T1000 (cell line): ENCODE results near the gene SIK3.
"Not testable (repeated sequence)": the region's sequence is repeated elsewhere in the genome, so short reads cannot be mapped to it uniquely, and the experiment has no call there.

Experiments used
- DNase-seq: peaks from one replicate; lab custom pipeline; 2025; ENCODE audit warnings: mixed read lengths; lab: John Stamatoyannopoulos, UW

Gene SIK3

DNA sequence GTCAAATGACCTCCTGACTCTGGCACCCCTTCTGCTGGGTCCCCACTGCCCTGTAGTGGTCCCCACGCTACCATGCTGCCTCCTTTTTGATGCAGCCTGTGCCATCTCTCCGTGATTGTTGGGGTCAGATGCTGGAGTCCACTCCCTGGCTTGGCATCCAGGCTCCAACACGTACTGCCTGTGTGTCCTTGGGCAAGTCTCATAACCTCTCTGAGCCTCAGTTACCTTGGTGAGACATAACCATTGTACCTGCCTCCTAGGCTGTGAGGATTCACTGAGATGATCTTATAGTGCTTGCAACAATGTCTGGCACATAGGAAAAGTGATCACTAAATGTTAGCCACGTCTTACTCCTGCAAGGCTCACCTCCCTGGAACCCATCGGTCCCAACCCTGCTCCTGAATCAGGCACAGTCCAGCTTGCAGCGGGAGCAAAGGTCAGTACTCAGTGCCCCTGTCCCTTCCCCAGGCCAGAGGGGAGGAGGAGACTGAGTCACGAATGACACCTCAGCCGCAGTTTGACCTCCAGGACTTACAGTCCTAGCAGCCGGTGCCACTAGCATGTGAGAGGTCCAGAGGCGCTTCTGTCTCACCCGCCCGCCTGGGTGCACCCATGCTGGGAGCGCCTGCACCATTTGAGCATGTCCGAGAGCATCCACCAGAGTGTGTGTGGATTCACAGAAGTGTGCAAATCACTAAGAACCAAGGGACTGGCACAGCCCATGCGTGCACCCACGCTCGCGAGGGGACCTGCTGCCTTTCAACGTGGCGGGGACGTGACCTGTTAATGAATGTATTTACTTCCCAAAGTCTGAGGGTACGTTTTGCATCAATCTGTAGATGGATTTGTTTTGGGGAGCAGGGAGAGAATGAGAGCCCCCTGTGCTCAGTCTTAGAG is 272.1 kb downstream of the SIK3 start:
- DNase-seq, result no peak

DNA sequence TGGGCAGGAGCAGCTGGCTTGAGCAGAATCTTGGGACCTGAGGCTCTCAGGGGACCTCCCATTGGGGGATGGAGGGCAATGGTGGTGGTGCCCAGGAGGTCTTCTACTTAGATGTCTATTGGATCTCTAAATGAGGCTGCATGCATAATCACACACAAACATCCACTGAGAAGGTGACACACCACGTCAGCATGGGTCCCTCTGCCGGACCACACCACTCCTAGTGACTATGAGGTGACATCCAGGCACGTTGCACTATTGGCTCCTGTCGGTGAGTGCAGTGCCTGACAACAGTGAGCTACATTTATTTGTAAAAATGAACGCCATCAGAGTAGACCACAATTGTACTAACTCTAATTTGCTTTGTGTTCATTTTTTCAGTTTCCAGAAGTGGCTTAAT is 272.8 kb downstream of the SIK3 start:
- no peak for DNase-seq

DNA sequence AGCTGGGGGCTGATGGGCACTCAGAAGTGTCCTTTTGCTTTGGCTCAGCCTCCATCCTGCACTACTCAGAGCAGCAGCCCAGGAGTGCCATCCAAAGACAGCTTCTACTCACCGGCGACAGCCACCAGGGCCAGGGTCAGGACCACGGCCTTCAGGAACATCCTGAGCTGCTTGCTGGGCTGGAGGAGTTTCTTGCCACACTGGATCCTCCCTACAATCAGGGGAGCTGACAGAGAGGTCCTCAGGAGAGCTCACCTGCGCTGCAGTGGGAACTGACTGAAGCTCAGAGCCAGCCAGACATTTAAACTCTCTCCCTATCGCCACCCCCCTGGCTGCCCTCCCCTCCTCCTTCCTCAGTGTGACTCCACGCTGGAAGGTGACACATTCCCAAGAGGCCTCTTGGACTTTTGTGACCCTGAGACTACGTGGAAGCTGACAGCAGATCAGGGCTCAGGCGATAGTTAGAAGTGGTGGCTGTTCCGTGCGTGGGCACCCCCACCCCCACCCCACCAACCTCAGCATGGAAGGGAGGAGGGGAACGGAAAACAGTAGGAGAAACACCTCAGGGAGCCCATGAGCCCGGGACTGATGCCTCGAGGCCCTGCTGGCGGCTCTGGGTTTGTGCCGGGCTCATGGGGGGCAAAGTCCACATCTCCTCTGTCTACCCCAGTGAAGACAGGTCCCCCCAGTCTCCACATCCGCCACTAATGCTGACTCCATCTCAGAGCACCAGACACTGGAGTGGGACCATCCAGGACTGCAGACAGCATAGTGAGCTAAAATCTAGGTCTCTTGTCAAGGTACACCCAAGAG is 275.0 kb downstream of the SIK3 start, which contains the start of gene APOA4:
Gene APOA4 (minus strand): TSS at position 274 of the 813 bp plus-strand sequence. CDS start 113 bp downstream, at position 161.
- DNase-seq, result no peak

DNA sequence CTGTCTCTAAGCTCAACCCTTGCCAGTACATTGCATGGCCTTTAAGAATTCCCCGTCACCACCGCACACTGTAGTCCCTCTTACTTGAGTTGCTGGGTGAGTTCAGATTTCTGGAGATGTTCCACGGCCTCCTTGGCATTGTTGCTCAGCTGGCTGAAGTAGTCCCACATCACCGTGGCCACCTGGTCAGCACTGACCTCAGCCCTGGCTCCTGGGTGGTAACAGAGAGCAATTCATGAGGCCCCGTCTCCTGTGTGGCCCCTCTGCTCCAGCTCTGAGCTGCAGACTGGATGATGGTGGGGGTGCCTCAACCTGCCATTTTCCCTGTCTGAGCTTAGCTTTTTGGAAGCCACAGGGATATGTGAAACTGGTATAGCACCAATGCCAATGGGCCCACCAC is 275.7 kb downstream of the SIK3 start:
- no peak for DNase-seq

DNA sequence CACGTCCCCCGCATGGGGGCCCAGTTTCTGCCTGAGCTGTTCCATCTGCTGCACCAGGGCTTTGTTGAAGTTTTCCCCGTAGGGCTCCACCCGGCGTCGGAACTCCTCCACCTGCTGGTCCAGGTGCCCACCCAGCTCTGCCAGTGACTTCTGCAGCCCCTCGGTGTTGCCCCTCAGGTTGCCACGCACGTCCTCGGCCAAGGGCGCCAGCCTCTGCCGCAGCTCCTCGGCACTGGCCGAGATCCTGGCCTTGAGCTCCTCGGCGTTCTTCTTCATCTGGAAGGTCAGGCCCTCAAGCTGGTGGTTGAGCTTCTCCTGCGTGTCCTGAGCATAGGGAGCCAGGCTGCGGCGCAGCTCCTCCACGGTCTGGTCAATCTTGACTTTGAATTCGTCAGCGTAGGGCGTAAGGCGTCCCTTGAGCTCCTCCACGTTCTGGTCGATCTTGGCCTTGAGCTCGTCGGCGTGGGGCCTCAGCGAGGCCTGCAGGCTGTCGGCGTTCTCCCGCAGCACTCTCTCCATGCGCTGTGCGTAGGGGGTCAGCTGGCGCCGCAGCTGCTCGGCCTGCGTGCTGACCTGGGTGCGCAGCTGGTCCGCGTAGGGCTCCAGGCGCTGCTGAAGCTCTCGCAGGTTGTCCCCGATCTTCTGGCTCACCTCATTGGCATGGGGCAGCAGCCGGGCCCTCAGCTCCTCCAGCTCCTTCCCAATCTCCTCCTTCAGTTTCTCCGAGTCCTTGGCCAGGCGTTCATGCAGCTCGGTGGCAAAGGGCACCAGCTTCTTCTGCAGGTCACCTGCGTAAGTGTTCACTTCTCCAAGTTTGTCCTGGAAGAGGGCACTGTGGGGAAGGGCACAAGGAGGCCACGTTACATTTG is 276.9 kb downstream of the SIK3 start:
- DNase-seq, result no peak

DNA sequence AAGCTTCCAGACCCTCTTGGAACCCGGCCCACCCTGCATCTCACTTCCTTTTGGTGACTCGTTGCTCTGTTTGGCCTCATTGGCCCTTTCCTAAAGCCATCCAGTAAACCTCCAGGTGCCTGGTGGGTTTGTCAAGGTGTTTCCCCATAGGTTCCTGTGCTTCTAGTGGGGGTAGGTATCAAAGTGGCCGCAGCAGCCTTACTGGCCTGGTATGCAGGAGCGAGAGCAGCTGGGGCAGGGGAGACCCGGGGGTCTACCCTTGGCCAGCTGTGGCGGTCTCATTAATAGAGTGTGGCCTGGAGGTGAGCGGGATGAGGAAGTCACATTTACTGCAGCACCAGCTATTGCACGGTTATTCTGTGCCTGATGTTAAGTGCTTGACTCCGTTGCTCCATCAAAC is 279.2 kb downstream of the SIK3 start:
- no peak for DNase-seq

DNA sequence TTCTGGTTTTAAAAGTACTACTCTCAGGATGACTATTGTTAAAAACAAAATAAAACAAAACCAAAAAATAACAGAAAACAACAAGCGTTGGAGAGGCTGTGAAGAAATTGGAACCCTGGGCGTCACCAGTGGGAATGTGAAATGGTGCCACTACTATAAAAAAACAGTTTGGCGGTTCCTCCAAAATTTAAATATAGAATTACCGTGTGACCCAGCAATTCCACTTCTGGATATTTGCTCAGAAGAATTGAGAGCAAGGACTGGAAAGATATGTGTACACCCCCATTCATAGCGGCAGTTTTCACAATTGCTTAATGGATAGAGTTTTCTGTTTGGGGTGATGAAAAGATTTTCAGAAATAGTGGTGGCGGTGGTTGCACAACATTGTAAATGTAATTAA is 283.7 kb downstream of the SIK3 start:
- DNase-seq, result no peak

DNA sequence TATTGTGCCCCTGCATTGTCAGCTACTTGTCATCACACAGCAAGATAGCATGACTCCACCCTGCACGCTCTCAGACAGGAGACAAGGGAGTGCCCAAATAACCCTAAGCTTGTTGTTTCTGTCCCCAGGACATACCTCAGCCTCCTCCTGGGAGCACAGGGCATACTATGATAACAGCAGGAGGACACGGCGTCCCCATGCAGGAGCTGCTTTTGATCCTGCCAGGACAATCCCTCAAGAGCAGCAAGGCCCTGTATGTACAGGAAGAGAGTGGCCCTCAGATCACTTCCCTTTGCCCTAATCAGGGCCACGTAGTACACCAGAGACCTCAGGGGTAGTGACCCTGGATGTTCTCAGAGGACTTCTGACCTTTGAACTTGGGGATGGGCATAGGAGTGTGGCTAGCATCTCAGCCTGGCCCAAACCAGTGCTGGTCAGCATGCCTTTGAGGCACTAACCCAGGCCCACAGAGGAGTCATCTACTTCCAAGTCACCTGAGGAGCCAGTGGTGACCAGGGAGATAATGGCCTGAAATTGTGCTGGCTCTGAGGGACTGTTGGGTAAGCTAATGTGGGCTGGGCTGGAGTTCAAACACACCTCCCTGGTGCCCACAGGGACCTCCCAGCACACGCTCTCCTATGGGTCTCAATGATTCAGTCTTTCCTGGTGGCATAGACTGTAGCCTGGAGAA is 284.3 kb downstream of the SIK3 start:
- DNase-seq, result no peak

DNA sequence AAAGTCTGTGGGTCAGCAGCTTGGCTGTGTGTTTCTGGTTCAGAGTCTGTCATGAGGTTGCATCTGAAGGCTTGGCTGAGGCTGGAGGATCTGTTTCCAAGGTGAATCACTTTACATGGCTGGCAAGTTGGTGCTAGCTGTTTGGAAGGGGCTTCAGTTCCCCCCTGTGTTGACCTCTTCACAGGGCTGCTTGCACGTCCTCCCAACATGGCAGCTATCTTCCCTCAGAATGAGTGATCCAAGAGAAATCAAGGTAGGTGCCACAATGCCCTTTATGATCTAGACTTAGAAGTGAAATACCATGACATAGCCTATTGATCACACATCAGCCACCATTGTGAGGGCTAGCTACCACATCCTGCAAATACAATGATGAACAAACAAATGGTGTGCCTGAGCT is 285.1 kb downstream of the SIK3 start:
- DNase-seq, result no peak

DNA sequence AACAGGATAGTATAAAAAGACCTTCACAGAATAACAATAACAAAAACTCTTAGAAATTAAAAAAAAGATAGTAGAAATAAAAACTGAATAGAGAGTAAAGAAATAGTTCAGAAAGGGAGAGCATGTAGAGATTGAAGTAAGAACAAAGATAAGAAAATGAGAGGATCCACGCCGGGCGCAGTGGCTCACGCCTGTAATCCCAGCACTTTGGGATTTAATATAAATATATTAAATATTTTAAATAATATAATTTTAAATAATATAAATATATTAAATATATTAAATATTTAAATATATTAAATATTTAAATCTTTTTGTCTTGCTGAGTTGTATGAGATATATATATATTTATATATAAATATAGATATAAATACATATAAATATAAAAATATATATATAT is 286.1 kb downstream of the SIK3 start:
- no peak for DNase-seq

DNA sequence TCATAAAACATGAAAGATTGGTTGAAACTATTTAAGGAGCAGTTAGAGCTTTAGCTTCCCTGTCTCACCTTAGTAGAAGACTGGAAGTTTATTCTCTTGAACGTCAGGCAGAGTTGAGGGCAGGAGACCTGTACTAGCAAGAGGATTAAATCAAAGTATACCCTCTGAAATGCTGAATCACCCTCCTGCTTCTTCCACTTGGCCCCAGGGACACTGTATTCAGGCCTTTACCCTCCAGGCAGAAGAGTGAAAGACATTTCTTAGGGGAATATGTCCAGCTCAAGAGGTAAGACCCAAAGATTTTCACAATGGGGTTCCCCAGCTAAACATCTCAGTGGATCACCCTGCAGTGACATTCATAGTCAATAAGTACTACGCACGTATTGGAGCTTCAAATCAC is 287.0 kb downstream of the SIK3 start:
- no peak for DNase-seq

DNA sequence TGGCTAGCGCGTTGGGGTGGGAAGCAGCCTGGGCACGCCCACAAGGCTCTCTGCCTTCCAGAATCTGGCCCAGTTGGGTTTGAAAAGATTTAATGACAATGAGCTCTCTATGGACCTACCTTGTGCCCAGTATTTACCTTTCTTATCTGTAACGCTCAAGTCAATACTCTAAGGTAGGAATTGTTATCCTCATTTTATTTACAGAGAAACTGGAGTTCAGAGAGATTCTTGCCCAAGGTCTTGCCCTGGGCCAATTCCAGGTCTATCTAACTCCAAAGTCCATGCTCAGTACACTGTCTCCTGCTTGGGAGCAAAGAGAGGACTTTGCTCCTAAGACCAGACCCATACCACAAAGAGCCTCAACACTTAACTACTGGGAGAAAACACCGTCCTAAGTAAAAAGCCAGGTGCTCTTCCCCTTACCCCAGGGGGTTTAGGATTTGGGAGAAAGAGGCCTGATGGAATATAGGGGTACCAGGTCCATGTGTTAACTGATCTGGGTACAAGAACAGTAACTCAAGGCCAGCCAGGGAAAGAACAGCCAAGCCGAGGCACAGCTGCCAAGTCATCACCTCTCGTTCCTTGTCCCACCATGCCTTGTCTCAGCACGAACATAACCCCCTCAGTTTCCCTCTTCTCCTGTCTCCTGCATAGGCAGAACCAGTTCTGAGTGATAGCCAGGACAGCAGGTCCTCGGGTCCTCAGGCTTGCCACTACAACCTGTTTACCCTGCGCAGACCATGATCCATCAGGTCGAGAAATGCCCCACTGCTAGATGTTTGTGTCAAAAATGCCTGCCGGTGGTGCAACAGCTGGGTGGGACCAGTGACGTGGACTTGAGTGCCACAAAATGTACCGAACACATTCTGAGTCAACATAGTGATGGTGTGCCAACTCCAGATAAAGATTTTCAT is 289.7 kb downstream of the SIK3 start:
- DNase-seq, result no peak

DNA sequence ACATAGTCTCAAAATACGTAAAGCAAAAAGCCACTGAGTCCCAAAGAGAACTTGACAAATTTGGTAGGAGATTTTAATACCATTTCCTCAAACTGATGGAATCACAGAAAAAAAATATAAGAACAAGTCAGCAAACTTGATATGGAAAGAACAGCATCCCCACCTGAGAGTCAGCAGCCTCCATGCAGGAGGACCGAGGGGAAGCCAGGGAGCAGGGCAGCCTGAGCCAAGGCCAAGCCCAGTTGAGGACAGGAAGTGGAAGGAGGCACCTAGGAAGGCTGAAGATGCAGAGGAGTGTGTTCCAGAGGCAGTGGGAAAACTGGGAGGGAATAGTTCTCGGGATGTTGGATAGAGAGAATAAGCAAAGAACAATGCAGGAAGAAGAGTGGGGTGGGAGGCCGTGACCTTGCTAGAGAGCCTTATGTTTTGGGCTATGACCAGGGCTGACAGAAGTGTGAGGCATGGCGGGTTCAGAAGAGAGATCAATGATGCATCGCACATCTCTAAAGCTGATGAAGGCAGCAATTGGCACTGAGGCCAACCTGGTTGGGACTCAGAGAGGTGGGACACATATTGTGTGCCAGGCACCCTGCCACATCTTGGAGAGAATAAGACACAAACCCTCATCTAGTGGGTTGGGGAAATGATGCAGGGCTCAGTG is 290.5 kb downstream of the SIK3 start:
- DNase-seq, result no peak

DNA sequence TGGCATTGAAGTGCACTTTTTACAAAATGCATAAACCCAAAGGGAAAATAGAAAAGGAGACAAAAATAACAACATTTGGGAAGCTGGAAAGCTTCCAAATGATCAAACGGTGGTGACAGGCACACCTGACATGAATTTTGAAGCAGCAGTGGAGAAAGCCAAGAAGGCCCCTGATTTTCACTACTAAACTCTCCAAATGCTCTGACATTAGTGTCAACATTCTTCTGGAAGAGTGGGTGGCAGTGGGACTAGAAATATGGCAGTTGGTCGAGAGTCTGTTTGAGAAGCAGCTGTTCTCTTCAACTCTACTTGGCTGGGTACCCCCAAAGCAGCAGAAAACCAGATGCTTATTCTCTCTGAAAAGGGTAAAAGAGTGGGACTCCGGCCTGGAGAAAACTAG is 294.2 kb downstream of the SIK3 start:
- no peak for DNase-seq

DNA sequence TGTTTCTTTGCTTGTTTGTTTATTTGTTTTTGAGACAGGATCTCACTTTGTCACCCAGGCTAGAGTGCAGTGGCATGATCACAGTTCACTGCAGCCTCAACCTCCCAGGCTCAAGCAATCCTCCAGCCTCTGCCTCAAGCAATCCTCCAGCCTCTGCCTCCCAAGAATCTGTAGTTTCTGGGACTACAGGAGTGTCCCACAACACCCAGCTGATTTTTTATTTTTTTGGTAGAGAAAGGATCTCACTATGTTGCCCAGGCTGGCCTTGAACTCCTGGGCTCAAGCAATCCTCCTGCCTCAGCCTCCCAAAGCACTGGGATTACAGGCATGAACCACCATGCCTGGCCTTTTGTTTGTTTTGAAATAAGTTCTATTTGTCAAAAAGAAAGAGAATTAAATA is 296.6 kb downstream of the SIK3 start:
- not testable (repeated sequence) for DNase-seq

DNA sequence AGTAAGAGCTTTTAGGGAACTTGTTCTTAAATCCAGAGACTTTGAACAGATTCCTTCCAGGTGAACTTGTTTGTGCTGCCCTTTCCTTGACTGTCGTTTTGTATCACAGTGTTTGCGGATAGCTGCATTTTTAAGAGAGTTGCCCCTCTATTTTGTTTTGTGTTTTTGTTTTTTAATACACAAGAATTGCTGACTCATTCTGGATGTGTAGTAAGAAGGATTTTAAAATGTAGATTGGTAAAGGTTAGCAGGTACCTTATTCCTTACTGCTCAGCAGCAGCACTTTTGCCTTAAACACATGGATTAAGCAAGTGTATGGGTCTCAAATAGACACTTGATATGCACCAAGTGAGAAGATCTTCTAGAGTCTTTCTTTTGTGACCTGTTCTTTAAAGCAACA is 297.6 kb downstream of the SIK3 start:
- DNase-seq, result no peak

DNA sequence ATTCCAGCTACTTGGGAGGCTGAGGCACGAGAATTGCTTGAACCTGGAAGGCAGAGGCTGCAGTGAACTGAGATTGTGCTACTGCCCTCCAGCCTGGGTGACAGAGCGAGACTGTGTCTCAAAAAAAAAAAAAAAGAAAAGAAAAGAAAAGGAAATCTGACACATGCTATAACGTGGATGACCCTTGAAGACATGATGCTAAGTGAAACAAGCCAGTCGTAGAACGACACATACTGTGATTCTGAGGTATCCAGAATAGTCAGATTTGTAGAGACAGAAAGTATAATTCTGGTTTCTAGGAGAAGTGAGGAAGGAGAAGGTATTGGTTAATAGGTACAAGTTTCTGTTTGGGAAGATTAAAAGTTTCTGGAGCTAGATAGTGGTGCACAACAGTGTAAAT is 299.9 kb downstream of the SIK3 start:
- DNase-seq, result no peak

DNA sequence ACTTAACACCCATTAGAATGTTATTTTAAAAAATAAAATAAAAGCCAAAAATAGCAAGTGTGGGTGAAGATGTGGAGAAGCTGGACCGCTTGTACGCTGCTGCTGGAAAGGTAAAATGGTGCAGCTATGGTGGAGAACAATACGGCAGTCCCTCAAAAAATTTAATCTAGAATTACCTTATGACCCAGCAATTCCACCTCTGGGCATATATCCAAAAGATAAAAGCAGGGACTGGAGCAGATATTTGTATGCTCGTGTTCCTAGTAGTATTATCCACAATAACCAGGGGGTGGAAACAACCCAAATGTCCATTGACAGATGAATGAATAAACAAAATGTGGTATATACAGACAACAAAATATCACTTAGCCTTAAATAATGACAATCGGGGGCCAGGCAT is 300.4 kb downstream of the SIK3 start:
- DNase-seq, result no peak

DNA sequence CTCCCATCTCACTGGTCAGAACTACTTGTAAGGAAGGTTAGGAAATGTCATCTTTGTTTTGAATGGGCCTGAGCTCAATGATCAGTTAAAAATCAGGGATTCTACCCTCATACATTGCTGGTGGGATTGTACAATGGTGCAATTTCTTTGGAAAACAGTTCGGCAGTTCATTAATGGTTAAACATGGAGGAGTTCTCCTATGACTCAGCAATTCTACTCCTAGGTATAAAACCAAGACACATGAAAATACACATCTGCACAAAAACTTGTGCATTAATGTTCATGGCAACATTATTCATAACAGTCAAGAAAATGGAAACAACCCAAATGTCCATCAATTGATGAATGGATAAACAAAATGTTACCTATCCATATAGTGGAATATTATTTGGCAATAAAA is 301.7 kb downstream of the SIK3 start:
- DNase-seq, result no peak

DNA sequence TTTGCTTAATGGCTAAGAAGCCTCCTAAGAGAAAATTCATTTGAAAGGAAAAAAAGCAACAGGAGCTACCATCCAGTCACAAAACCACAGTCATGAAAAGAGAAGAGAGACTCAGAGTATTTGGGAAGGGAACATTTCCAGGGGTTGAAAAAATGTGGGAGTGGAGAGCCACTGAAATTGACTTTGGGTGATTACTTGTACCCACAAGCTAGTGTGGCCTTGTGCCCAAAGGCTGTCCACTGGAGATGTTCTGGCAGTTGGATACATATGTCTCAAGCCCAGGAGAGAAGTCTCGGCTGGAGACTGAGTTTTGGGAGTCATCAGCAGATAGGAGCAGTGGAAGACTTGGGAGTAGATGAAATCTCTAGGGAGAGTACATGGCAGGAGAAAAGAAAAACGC is 303.4 kb downstream of the SIK3 start:
- DNase-seq, result no peak
